Thyroid gland (tissue), 4 donors: ENCODE measurements around the gene DMWD. TPM values are rescaled to one million over a fixed set of nuclear protein-coding genes. Genes with fewer than 3 reads are reported as not detected.
A peak's percentile ranks its signal among the peaks of the same experiment; 100 is the strongest.

ENCODE experiments used
- DNase-seq, 2 donors: peaks; one replicate each; pipeline ENCODE4 v3.0.0-alpha.2; 2019
- H3K27ac ChIP-seq, 3 donors: fragments of 200-600 bp; sonication (generic); 1 replicate in 2 of 3; 2 replicates in 1 of 3; pipeline ENCODE4 v1.5.1; 2016 to 2019; ENCODE audit warnings: mild to moderate bottlenecking in 1 of 3, moderate library complexity in 1 of 3
- H3K27me3 ChIP-seq: fragments of 200-600 bp; sonication (generic); one replicate; pipeline ENCODE4 v1.5.1; 2019
- H3K36me3 ChIP-seq, 2 donors: fragments of 200-600 bp; sonication (generic); one replicate each; pipeline ENCODE4 v1.5.1; 2016 to 2019
- H3K4me1 ChIP-seq, 2 donors: fragments of 200-600 bp; sonication (generic); one replicate each; pipeline ENCODE4 v1.5.1; 2017 to 2019
- H3K4me3 ChIP-seq, 3 donors: fragments of 200-600 bp; sonication (generic); replicated peaks in 1 of 3; 1 replicate in 2 of 3; 2 replicates in 1 of 3; pipeline ENCODE4 v1.5.1; 2016; ENCODE audit warnings: mild to moderate bottlenecking in 1 of 3
- H3K9me3 ChIP-seq: fragments of 200-600 bp; sonication (generic); one replicate; pipeline ENCODE4 v1.5.1; 2017
- CTCF ChIP-seq, 6 experiments: fragments of 200-600 bp in 3 of 6; fragments of 450-650 bp in 3 of 6; sonication (generic) in 3 of 6; IDR thresholded peaks; one replicate each; pipeline ENCODE4 v1.5.1; 2016 to 2019; ENCODE audit warnings: antibody characterized with exemption in 6 of 6, mild to moderate bottlenecking in 2 of 6, inconsistent platforms in 1 of 6, moderate library complexity in 1 of 6
- POLR2A ChIP-seq, 2 donors: fragments of 450-650 bp; IDR thresholded peaks; one replicate each; pipeline ENCODE4 v1.6.1; 2017; ENCODE audit warnings: antibody characterized with exemption in 2 of 2, mild to moderate bottlenecking in 2 of 2, moderate library complexity in 1 of 2
- WGBS, 2 donors: methylation state at CpG; one replicate each; pipeline ENCODE4 v1.1.5; 2017; 5-methylcytosine and 5-hydroxymethylcytosine counted together
- intact Hi-C: fragments of 100-400 bp; cut with DNase I; formaldehyde crosslinking; loops from one replicate; pipeline ENCODE4 v1.15.1; 2023
- total RNA-seq, 4 donors: library from RNA; depleted of rRNA; stranded (reverse); fragments of >200 nt; gene quantifications; one replicate each; pipeline ENCODE4 v1.2.3, GENCODE V29; 2016

DMWD gene
- total RNA-seq, 4 donors from 2014 or later: 38.2 to 69.7 (median 48.3) TPM

- 84 to 91% methylated on average over 8 of the region's 8 CpGs for WGBS, 2 donors
- peaks cover 24 to 43% of the 10 kb centered on the region in 2 donors for H3K36me3 ChIP-seq
- no peaks in the 10 kb centered on the region for H3K27me3 ChIP-seq
- TF ChIP-seq CTCF (IDR thresholded peaks at IDR 0.05): no peak
- no peak for TF ChIP-seq POLR2A (IDR thresholded peaks at IDR 0.05)
- no peak overlapping the region for H3K27ac ChIP-seq
- H3K4me1 ChIP-seq: peaks cover 0 to 4% of the 10 kb centered on the region in 2 donors
- no peak for DNase-seq
- H3K9me3 ChIP-seq: no peaks in the 10 kb centered on the region
- no peak overlapping the region for H3K4me3 ChIP-seq
- intact Hi-C loops: no loop called here
Measured at GRCh38 chr19:45821103-45821521, 28.5 kb upstream of the DMWD start.

- H3K9me3 ChIP-seq: no peaks in the 10 kb centered on the region
- no peak overlapping the region for H3K4me3 ChIP-seq
- intact Hi-C loops: no loop called here
- H3K36me3 ChIP-seq: peaks cover 18 to 38% of the 10 kb centered on the region in 2 donors
- peaks cover 0 to 4% of the 10 kb centered on the region in 2 donors for H3K4me1 ChIP-seq
- no peaks in the 10 kb centered on the region for H3K27me3 ChIP-seq
- no peak overlapping the region for H3K27ac ChIP-seq
- no peak for DNase-seq
- no peak for TF ChIP-seq CTCF (IDR thresholded peaks at IDR 0.05)
- TF ChIP-seq POLR2A (IDR thresholded peaks at IDR 0.05): no peak
- 79 to 81% methylated on average over 15 to 20 of the region's 20 CpGs for WGBS, 2 donors
Measured at GRCh38 chr19:45820413-45821102, 27.9 kb upstream of the DMWD start.

- peaks cover 12 to 30% of the 10 kb centered on the region in 2 donors for H3K36me3 ChIP-seq
- no peaks in the 10 kb centered on the region for H3K9me3 ChIP-seq
- 91% methylated on average over 6 of the region's 6 CpGs for WGBS, 2 donors
- intact Hi-C loops: loop anchor here (5.0 kb wide), 1 partner anchor 63 kb away; no protein-coding TSS in a partner anchor
- TF ChIP-seq POLR2A (IDR thresholded peaks at IDR 0.05): no peak
- no peak for TF ChIP-seq CTCF (IDR thresholded peaks at IDR 0.05)
- H3K27me3 ChIP-seq: no peaks in the 10 kb centered on the region
- DNase-seq: no peak
- no peak overlapping the region for H3K27ac ChIP-seq
- H3K4me3 ChIP-seq: no peak overlapping the region
- peaks cover 0 to 4% of the 10 kb centered on the region in 2 donors for H3K4me1 ChIP-seq
Measured at GRCh38 chr19:45819769-45820168, 27.1 kb upstream of the DMWD start.

- no peaks in the 10 kb centered on the region for H3K27me3 ChIP-seq
- WGBS, 2 donors: 67 to 85% methylated on average over 11 to 19 of the region's 19 CpGs
- DNase-seq: peak in 1 of 2 donors; percentile 24
- H3K9me3 ChIP-seq: no peaks in the 10 kb centered on the region
- peaks cover 0 to 4% of the 10 kb centered on the region in 2 donors for H3K4me1 ChIP-seq
- H3K36me3 ChIP-seq: peaks cover 6 to 14% of the 10 kb centered on the region in 2 donors
- H3K27ac ChIP-seq: no peak overlapping the region
- intact Hi-C loops: loop anchor here (5.0 kb wide), 1 partner anchor 64 kb away; no protein-coding TSS in a partner anchor
- TF ChIP-seq POLR2A (IDR thresholded peaks at IDR 0.05) (no peak), CTCF (IDR thresholded peaks at IDR 0.05) (no peak)
- no peak overlapping the region for H3K4me3 ChIP-seq
Measured at GRCh38 chr19:45817725-45818301, 25.2 kb upstream of the DMWD start.
